NCI-H345 treated with DMSO at 0.1 percent for 48 hours (cell line): ENCODE data around the gene CREG2.
"Not testable (repeated sequence)": the region's sequence is repeated elsewhere in the genome, so short reads cannot be mapped to it uniquely, and the experiment has no call there.

ENCODE experiments used
- DNase-seq: peaks from one replicate; lab custom pipeline; 2025; ENCODE audit not compliant: unreplicated experiment; lab: John Stamatoyannopoulos, UW

The CREG2 gene

GRCh38 chr2:101374821-101375561, 12.3 kb downstream of the CREG2 start:
- DNase-seq = no peak

GRCh38 chr2:101372792-101373191, 14.5 kb downstream of the CREG2 start:
- no peak for DNase-seq

- DNase-seq = no peak
Measured at GRCh38 chr2:101371636-101372035, 15.7 kb downstream of the CREG2 start.

- no peak for DNase-seq
Measured at GRCh38 chr2:101369100-101369499, 18.2 kb downstream of the CREG2 start.

- DNase-seq = no peak
Measured at GRCh38 chr2:101368376-101368775, 18.9 kb downstream of the CREG2 start.

GRCh38 chr2:101367508-101367907, 19.8 kb downstream of the CREG2 start:
- no peak for DNase-seq

GRCh38 chr2:101364878-101365277, 22.4 kb downstream of the CREG2 start:
- DNase-seq = no peak

GRCh38 chr2:101362777-101363176, 24.5 kb downstream of the CREG2 start:
- DNase-seq = no peak

GRCh38 chr2:101362316-101362715, 25.0 kb downstream of the CREG2 start:
- DNase-seq = no peak

- DNase-seq = no peak
Measured at GRCh38 chr2:101361522-101361921, 25.8 kb downstream of the CREG2 start.

GRCh38 chr2:101361121-101361520, 26.2 kb downstream of the CREG2 start:
- DNase-seq = no peak

- DNase-seq = no peak
Measured at GRCh38 chr2:101360232-101360631, 27.1 kb downstream of the CREG2 start.

GRCh38 chr2:101359410-101359954, 27.8 kb downstream of the CREG2 start:
- no peak for DNase-seq

- DNase-seq = no peak
Measured at GRCh38 chr2:101357376-101357775, 29.9 kb downstream of the CREG2 start.

GRCh38 chr2:101356521-101356920, 30.8 kb downstream of the CREG2 start:
- DNase-seq = no peak

GRCh38 chr2:101356055-101356454, 31.2 kb downstream of the CREG2 start:
- no peak for DNase-seq

GRCh38 chr2:101355401-101356054, 31.8 kb downstream of the CREG2 start:
- DNase-seq = no peak

GRCh38 chr2:101354420-101355311, 32.6 kb downstream of the CREG2 start:
- DNase-seq = no peak

GRCh38 chr2:101352631-101353030, 34.7 kb downstream of the CREG2 start:
- not testable (repeated sequence) for DNase-seq

- no peak for DNase-seq
Measured at GRCh38 chr2:101351207-101351606, 36.1 kb downstream of the CREG2 start.

- DNase-seq = no peak
Measured at GRCh38 chr2:101349893-101350662, 37.2 kb downstream of the CREG2 start.
